GM12891 (cell line): ENCODE measurements around the gene CRIM1.

ENCODE experiments used
- POLR2A ChIP-seq: IDR thresholded peaks from 2 replicates; pipeline ENCODE4 v1.6.1; 2011; ENCODE audit warnings: low read depth, low read length, control low read depth
- POLR2AphosphoS5 ChIP-seq: IDR thresholded peaks from 2 replicates; pipeline ENCODE4 v1.6.1; 2011; ENCODE audit warnings: low read depth, low read length, control low read depth

GRCh38 chr2:36338124-36338826 lies 17.3 kb upstream of the CRIM1 start:
- TF ChIP-seq POLR2AphosphoS5 (no peak), POLR2A (no peak)
